OCI-LY1 (cell line): ENCODE measurements around the gene NR5A1.

Experiments used
- H2AFZ ChIP-seq: fragments of 200-600 bp; sonication (generic), shearing (Covaris generic); 2 replicates; pipeline ENCODE4 v1.6.0; 2014; ENCODE audit warnings: antibody characterized with exemption, mild to moderate bottlenecking, low read length
- H3F3A ChIP-seq: fragments of 200-600 bp; sonication (generic), shearing (Covaris generic); 2 replicates; pipeline ENCODE4 v1.6.0; 2014; ENCODE audit warnings: mild to moderate bottlenecking, antibody characterized with exemption, low read length, moderate library complexity; ENCODE audit not compliant: insufficient read depth
- H3K27ac ChIP-seq: fragments of 200-600 bp; sonication (generic); 2 replicates; pipeline ENCODE4 v1.5.1; 2014; ENCODE audit warnings: low read length, mixed run types, mild to moderate bottlenecking, low read depth; ENCODE audit not compliant: poor library complexity, severe bottlenecking
- H3K27me3 ChIP-seq: fragments of 200-600 bp; sonication (generic); 2 replicates; pipeline ENCODE4 v1.6.0; 2014; ENCODE audit warnings: antibody characterized with exemption, mild to moderate bottlenecking, low read length, moderate library complexity; ENCODE audit not compliant: insufficient read depth
- H3K36me3 ChIP-seq: fragments of 200-600 bp; sonication (generic); 2 replicates; pipeline ENCODE4 v1.6.1; 2014; ENCODE audit warnings: mild to moderate bottlenecking, antibody characterized with exemption, low read length, moderate library complexity, mixed read lengths; ENCODE audit not compliant: insufficient read depth
- H3K4me1 ChIP-seq: fragments of 200-600 bp; sonication (generic); 2 replicates; pipeline ENCODE4 v1.5.1; 2014; ENCODE audit warnings: mild to moderate bottlenecking, low read length, moderate library complexity; ENCODE audit not compliant: insufficient read depth, severe bottlenecking
- H3K4me2 ChIP-seq: fragments of 200-600 bp; sonication (generic), shearing (Covaris generic); 2 replicates; pipeline ENCODE4 v1.6.1; 2014; ENCODE audit warnings: low read length
- H3K4me3 ChIP-seq: fragments of 200-600 bp; sonication (generic); 2 replicates; pipeline ENCODE4 v1.5.1; 2014; ENCODE audit warnings: low read length, low read depth, mild to moderate bottlenecking, mixed read lengths; ENCODE audit not compliant: poor library complexity, severe bottlenecking
- H3K79me2 ChIP-seq: fragments of 200-600 bp; shearing (Covaris generic); 2 replicates; pipeline ENCODE4 v1.6.1; 2016; ENCODE audit warnings: mixed run types, low read length, mixed read lengths; ENCODE audit not compliant: insufficient read depth
- H3K9ac ChIP-seq: fragments of 200-600 bp; sonication (generic), shearing (Covaris generic); 2 replicates; pipeline ENCODE4 v1.6.1; 2014; ENCODE audit warnings: mild to moderate bottlenecking, low read length, mixed read lengths
- H3K9me2 ChIP-seq: fragments of 200-600 bp; sonication (generic), shearing (Covaris generic); 2 replicates; pipeline ENCODE4 v1.6.1; 2014; ENCODE audit warnings: low read depth, mild to moderate bottlenecking, low read length, mixed read lengths
- H3K9me3 ChIP-seq: fragments of 200-600 bp; shearing (Covaris generic); 2 replicates; pipeline ENCODE4 v1.6.1; 2014; ENCODE audit warnings: low read length, mixed read lengths
- H4K20me1 ChIP-seq: fragments of 200-600 bp; sonication (generic), shearing (Covaris generic); 2 replicates; pipeline ENCODE4 v1.6.0; 2016; ENCODE audit warnings: mild to moderate bottlenecking, low read length; ENCODE audit not compliant: insufficient read depth
- CTCF ChIP-seq: fragments of 200-600 bp; sonication (generic), shearing (Covaris generic); IDR thresholded peaks from 2 replicates; pipeline ENCODE4 v1.5.1; 2017; ENCODE audit warnings: mild to moderate bottlenecking, antibody characterized with exemption, low read length, moderate library complexity, mixed read lengths
- EZH2 ChIP-seq: fragments of 200-600 bp; sonication (generic), shearing (Covaris generic); IDR thresholded peaks from 2 replicates; pipeline ENCODE4 v1.8.0; 2017; ENCODE audit warnings: borderline replicate concordance, mixed run types, mild to moderate bottlenecking, antibody characterized with exemption, low read length, moderate library complexity, mixed read lengths

Gene NR5A1

GRCh38 chr9:124537926-124538325, 30.7 kb upstream of the NR5A1 start:
- Histone ChIP-seq H4K20me1 (no peaks in the 10 kb centered on the region), H3K9me3 (no peaks in the 10 kb centered on the region), H3F3A (no peaks in the 10 kb centered on the region), H3K27me3 (no peaks in the 10 kb centered on the region), H3K9me2 (no peaks in the 10 kb centered on the region), H3K9ac (no peak overlapping the region), H3K27ac (no peak overlapping the region), H3K4me1 (no peaks in the 10 kb centered on the region), H3K79me2 (no peaks in the 10 kb centered on the region), H3K4me2 (no peak overlapping the region), H3K4me3 (no peak overlapping the region), H3K36me3 (no peaks in the 10 kb centered on the region), H2AFZ (no peak overlapping the region)
- TF ChIP-seq EZH2 (no peak), CTCF (no peak)

GRCh38 chr9:124535846-124536245, 28.6 kb upstream of the NR5A1 start:
- no peaks in the 10 kb centered on the region for H3K27me3 ChIP-seq
- no peaks in the 10 kb centered on the region for H3K4me1 ChIP-seq
- no peaks in the 10 kb centered on the region for H3K36me3 ChIP-seq
- H3F3A ChIP-seq = no peaks in the 10 kb centered on the region
- no peaks in the 10 kb centered on the region for H4K20me1 ChIP-seq
- no peaks in the 10 kb centered on the region for H3K9me2 ChIP-seq
- no peaks in the 10 kb centered on the region for H3K9me3 ChIP-seq
- H3K27ac ChIP-seq = no peak overlapping the region
- H3K4me3 ChIP-seq = no peak overlapping the region
- no peak overlapping the region for H3K9ac ChIP-seq
- H3K79me2 ChIP-seq = no peaks in the 10 kb centered on the region
- H3K4me2 ChIP-seq = no peak overlapping the region
- TF ChIP-seq CTCF (no peak), EZH2 (no peak)
- H2AFZ ChIP-seq = no peak overlapping the region

GRCh38 chr9:124532897-124533296, 25.7 kb upstream of the NR5A1 start:
- H3K9me2 ChIP-seq = no peaks in the 10 kb centered on the region
- TF ChIP-seq EZH2 = no peak
- TF ChIP-seq CTCF = no peak
- no peak overlapping the region for H3K27ac ChIP-seq

More at GRCh38 chr9:124532897-124533296, 25.7 kb upstream of the NR5A1 start:
- Histone ChIP-seq H3K79me2 (no peaks in the 10 kb centered on the region), H3K4me3 (no peak overlapping the region), H3K4me1 (no peaks in the 10 kb centered on the region), H3K9me3 (no peaks in the 10 kb centered on the region), H3K9ac (no peak overlapping the region), H3K36me3 (no peaks in the 10 kb centered on the region), H3F3A (no peaks in the 10 kb centered on the region), H3K4me2 (no peak overlapping the region), H3K27me3 (no peaks in the 10 kb centered on the region), H2AFZ (no peak overlapping the region), H4K20me1 (no peaks in the 10 kb centered on the region)
